DMS153 treated with DMSO at 0.1 percent for 48 hours (cell line): ENCODE measurements around the gene NTHL1.

ENCODE experiments used
- DNase-seq: peaks from one replicate; lab custom pipeline; 2025; ENCODE audit not compliant: unreplicated experiment; lab: John Stamatoyannopoulos, UW

NTHL1 gene

DNA sequence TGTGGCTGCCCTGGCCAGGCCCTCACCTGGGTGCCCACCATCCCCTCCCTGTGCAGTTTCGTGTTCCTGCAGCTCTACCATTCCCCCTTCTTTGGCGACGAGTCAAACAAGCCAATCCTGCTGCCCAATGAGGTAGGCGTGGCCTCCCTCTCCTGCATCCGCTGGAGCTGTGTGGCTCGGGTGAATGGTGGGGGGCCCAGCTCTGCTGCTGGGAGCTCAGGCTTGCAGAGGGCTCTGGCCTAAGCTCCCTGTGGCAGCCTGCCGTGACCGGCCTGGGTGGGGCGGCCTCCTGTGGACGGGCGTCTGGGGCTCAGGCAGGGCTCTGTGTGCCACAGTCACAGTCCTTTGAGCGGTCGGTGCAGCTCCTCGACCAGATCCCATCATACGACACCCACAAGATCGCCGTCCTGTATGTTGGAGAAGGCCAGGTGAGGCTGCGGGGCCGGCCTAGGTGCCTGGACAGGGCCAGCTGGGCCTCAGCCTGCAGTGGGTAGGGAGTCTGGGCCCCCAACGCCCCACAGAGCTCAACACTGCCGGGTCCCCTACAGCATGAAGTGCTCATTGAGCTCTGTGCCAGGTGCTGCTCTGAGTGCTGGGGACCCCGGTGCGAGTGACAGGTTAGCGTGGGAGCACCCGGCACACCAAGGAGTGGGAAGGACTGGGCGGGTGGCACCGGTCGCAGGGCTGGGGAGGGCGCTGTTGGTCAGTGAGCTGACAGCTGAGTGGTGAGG lies 37.4 kb upstream of the NTHL1 start:
- DNase-seq, result no peak

- DNase-seq, result no peak
Measured at GRCh38 chr16:2083876-2084780, 36.5 kb upstream of the NTHL1 start.

DNA sequence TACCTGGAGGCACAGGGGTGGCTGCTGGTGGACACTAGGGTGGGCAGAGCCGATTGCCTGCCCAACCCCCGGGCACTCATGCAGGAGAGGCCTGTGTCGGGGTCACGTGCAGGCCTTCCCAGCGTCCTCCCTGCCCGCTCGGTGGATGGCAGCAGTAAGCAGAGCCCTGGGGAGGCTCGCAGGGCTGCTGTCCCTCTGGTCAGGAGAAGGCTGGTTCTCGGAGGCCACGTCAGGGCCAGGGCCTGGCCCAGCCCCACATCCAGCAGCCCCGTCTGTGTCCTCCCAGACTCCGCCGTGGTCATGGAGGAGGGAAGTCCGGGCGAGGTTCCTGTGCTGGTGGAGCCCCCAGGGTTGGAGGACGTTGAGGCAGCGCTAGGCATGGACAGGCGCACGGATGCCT lies 35.8 kb upstream of the NTHL1 start:
- DNase-seq, result no peak

DNA sequence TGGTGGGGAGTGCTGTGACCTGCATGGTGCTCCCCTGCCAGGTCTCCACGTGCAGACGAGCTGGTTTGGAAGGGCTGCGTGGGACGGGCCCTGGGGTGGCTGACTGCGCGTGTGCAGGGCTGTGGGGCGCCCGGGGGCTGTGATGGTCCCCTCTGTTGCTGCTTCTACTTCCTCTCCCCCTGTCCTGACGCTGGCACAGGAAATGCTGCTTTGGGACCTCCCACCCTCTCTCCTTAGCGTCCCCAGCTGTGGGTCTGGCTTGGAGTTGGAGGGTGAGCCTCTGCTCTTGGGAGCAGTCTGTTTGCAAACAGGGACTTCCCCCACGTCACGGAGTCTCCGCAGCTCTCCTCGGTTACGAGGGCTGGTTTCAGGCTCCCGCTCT lies 35.3 kb upstream of the NTHL1 start:
- DNase-seq, result no peak

- peak; percentile 80 for DNase-seq
Measured at GRCh38 chr16:2082171-2082982, 34.7 kb upstream of the NTHL1 start.

DNA sequence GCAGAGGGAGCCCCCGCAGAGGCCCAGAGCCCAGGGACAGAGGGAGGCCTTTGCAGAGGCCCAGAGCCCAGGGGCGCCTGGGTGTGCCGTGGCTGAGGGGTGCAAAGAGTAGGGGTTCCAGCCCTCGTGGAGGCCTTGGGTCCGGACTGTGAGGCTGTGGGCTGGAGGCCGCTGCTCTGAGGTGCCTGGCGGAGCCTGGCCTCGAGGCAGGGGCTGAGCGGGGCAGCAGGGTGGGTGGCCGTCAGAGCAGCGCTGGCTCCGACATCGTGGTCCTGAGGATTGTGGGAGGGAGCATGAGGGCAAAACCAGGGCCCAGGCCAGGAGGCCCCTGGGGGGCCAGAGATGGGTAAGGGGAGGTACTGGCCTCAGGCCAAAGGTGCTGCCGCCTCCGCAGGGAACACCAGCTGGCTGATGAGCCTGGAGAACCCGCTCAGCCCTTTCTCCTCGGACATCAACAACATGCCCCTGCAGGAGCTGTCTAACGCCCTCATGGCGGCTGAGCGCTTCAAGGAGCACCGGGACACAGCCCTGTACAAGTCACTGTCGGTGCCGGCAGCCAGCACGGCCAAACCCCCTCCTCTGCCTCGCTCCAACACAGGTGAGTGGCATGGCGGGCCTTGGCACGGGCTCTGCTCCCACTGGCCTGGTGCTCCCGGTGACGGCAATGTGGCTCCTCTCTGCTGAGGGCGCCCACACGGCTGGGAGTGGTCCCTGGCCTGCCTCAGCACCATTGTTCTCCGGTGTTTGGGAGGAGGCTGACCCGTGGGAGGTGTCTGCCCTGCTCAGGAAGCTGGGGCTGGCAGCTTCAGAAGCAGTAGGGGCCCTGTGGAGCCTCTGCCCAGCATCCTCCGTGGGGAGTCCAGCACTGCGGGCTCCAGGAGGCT lies 33.8 kb upstream of the NTHL1 start:
- DNase-seq, result no peak

GRCh38 chr16:2079991-2080390 lies 32.4 kb upstream of the NTHL1 start:
- no peak for DNase-seq

DNA sequence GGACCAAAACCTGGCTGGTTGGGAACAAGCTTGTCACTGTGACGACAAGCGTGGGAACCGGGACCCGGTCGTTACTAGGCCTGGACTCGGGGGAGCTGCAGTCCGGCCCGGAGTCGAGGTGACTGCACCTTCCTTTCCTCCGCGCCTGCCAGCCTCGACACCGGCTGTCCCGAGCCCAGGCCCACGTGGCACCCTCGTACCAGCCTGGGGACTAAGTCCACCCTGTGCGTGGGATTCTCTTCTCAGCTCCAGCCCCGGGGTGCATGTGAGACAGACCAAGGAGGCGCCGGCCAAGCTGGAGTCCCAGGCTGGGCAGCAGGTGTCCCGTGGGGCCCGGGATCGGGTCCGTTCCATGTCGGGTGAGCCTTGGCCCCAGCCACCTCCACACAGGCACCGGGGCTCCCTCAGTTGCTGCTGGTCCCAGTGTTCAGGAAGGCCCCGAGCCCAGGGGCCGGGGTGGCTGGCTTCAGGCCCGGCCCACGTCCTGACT lies 31.7 kb upstream of the NTHL1 start:
- DNase-seq, result no peak

DNA sequence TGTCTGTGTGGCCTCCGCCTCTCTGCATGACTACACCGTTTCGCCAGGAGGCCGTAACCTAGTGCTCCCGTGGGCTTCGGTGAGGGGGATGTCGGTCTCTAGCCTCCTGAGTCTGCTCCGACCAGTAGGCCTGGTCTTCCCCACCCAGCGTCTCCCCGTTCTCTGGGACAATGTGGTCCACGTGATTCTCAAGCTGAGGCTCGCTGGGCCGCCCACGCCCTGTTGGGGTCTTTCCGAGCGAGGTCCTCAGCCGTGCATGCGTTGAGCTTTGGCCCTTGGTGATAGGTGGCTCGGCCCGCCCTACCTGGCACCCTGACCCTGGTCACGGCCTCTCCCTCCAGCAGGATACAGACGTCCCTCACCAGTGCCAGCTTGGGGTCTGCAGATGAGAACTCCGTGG lies 31.1 kb upstream of the NTHL1 start:
- DNase-seq, result no peak

- DNase-seq, result no peak
Measured at GRCh38 chr16:2078096-2078495, 30.5 kb upstream of the NTHL1 start.

DNA sequence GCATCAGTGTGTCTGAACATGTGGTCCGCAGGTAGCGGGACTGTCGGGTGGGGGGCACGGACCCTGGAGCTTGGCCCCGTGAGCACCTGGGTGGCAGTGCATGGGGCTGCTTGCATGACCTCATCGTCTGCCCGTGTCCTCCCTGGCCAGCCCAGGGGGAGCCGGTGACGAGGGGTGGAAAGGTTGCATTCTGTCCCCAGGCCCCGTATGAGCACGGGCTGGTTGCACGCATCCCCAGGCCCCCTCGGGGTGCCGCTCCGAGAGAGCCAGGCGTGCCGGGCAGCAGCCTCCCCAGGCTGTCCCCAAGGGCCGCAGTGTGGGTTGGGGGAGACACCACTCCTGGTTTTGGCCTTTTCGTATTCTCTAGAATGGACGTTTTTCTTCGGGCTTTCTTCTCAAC lies 30.1 kb upstream of the NTHL1 start:
- DNase-seq, result no peak

DNA sequence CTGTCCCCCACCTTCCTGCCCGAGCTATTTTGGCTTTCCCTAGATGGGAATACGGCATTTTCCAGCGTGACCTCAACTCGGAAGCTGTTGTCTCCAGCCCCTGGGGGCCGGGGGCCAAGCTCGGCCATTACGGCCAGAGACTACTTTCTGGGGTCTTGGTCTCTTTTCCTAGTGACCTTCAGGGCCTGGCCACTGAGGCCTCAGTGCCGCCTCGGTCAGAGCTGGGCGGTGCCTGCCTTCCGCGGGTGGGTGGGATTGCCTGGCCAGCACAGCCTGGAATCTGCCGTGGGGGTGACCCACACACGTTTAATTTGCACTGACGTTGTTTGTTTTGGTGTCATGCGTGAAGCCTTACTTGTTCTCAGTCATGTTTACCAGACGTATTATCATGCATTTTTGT lies 29.4 kb upstream of the NTHL1 start:
- no peak for DNase-seq

DNA sequence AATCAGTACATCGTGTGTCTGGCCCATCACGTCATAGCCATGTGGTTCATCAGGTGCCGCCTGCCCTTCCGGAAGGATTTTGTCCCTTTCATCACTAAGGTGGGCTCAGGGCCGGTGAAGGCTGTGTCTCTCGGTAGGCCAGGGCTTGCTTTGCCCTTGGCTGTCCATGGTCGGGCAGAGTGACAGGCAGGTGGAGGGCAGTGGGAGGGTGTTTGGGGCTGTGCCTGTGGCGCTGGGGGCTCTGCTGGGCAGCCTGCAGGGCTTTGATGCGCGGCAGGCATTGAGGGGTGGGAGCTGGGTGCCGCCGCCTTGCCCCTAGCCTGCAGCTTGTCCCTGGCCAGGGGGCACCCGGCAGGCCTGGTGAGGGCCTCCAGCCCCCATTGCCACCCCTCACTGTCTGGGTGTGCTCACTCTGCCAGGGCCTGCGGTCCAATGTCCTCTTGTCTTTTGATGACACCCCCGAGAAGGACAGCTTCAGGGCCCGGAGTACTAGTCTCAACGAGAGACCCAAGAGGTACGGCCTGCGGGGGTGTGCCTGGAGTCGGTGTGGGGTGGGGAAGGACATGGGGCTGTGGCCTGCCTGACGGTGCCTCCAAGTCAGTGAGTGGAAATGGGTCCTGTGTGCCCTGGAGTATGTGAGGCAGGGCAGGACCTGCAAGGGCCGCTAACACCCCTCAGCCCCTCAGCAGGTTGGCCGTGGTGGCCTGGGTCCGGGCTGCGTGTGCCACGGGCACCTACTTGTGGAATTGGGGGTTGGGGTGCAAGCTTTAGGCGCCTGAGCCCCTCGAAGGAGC lies 28.6 kb upstream of the NTHL1 start:
- no peak for DNase-seq

- no peak for DNase-seq
Measured at GRCh38 chr16:2075631-2076030, 28.0 kb upstream of the NTHL1 start.

DNA sequence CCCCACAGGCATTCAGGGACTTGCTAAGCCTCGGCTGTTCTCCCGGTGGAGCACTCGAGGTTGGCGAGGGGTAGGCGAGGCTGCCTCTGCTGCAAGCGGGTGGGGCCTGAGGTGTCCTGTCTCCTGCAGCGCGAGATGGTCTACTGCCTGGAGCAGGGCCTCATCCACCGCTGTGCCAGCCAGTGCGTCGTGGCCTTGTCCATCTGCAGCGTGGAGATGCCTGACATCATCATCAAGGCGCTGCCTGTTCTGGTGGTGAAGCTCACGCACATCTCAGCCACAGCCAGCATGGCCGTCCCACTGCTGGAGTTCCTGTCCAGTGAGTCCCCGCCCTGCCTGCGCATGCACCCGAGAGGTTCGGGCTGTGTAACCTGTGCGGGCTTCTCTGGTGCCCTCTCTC lies 26.4 kb upstream of the NTHL1 start:
- no peak for DNase-seq

DNA sequence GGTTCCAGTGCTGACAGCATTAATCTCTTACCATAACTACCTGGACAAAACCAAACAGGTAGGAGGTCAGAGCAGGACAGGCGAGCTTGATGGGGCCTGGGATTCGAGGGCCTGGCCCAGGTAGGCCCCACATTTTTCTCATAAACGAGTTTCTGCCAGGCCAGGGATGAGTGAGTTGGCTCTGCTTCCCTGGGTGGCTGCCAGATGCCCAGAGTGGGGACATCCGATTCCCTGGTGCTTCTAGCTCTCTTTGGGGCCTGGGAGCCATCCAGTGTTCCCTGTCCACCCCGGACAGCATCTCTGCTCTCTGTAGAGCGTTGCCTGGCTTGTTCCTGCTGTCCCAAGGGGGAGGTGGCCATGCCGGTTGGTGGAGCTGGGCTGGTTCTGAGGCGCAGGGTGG lies 25.3 kb upstream of the NTHL1 start:
- DNase-seq, result no peak

- no peak for DNase-seq
Measured at GRCh38 chr16:2071454-2072202, 24.0 kb upstream of the NTHL1 start.

DNA sequence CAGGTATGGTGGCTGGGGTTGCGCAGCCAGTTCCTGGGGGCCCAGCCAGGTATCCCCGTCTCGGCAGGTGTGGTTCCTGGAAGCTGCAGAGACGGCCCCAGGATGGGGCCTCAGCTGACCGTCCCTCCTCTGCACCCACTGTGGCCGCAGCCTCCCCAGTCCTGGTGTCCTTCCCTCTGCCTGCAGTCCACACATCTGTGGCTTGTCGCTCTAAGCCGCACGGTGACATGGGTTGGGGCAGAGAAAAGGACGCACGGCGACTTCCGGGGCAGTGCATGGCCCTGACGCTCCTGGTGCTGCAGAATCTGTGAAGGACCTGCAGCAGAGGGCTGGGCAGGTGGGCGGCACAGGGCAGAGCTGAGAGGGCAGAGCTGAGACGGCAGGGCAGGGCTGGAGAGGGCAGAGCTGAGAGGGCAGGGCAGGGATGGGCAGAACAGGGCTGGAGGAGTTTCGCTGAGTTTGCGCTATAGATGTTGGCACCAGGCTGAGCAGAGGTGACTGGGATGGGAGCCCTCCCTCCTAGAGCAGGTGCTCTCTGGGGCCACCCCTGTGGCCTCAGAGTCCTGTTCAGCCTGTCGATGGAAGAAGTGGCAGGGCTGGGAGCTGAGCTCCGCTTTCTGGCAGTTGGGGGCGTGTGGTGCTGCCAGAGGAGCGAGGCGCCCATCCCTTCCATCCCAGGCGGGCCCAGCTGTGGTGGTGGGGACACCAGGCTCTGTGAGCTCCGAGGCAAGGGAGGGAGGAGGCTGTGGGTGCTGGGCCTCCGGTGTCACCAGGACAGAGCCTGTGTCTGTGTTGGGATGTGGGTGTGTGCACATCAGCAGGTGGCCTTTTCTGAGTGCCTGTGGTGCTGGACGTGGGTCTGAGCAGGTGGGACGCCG lies 23.2 kb upstream of the NTHL1 start:
- no peak for DNase-seq
